Cardiac muscle cell (in vitro differentiated cells and primary cell): ENCODE measurements around the gene STARD10. TPM values are rescaled to one million over a fixed set of nuclear protein-coding genes. Genes with fewer than 3 reads are reported as not detected.
A peak's percentile ranks its signal among the peaks of the same experiment; 100 is the strongest.

Experiments
- DNase-seq, 2 donors: peaks; one replicate each; pipeline versions ENCODE4 v3.0.0 to v3.0.0-alpha.2; 2010 to 2017; ENCODE audit warnings: low read depth in 1 of 2, low spot score in 1 of 2
- H3K27ac ChIP-seq: fragments of 200-600 bp; sonication (generic); 2 replicates; pipeline ENCODE4 v1.5.1; 2016
- H3K27me3 ChIP-seq: fragments of 200-600 bp; sonication (generic); 2 replicates; pipeline ENCODE4 v1.6.0; 2016; ENCODE audit warnings: control low read depth
- H3K36me3 ChIP-seq: fragments of 200-600 bp; sonication (generic); 2 replicates; pipeline ENCODE4 v1.5.1; 2016; ENCODE audit warnings: control low read depth
- H3K4me1 ChIP-seq: fragments of 200-600 bp; sonication (generic); 2 replicates; pipeline ENCODE4 v1.8.1; 2017; ENCODE audit warnings: low read depth, mild to moderate bottlenecking, mixed run types
- H3K4me3 ChIP-seq: fragments of 200-600 bp; sonication (generic); 2 replicates; pipeline ENCODE4 v1.5.1; 2016; ENCODE audit warnings: mild to moderate bottlenecking
- H3K9me3 ChIP-seq: fragments of 200-600 bp; sonication (generic); 2 replicates; pipeline ENCODE4 v1.5.1; 2017; ENCODE audit warnings: low read depth, mild to moderate bottlenecking, control low read depth
- CTCF ChIP-seq: IDR thresholded peaks from 2 replicates; pipeline ENCODE4 v1.5.1; 2012; ENCODE audit warnings: low read depth, mild to moderate bottlenecking, low read length
- polyA plus RNA-seq: library from polyadenylated mRNA; unstranded; fragments of >200 nt; fragmentation: Nextera tagmentation; extraction: Ambion mirVana; gene quantifications from 2 replicates; pipeline ENCODE4 v1.2.1, GENCODE V29; 2016
- total RNA-seq: library from RNA; depleted of rRNA; stranded (reverse); fragments of >200 nt; gene quantifications from 2 replicates; pipeline ENCODE4 v1.2.3, GENCODE V29; 2016

STARD10 gene
- total and polyA plus RNA-seq, 2 experiments from 2014 or later = 91.4 to 101 TPM

DNA sequence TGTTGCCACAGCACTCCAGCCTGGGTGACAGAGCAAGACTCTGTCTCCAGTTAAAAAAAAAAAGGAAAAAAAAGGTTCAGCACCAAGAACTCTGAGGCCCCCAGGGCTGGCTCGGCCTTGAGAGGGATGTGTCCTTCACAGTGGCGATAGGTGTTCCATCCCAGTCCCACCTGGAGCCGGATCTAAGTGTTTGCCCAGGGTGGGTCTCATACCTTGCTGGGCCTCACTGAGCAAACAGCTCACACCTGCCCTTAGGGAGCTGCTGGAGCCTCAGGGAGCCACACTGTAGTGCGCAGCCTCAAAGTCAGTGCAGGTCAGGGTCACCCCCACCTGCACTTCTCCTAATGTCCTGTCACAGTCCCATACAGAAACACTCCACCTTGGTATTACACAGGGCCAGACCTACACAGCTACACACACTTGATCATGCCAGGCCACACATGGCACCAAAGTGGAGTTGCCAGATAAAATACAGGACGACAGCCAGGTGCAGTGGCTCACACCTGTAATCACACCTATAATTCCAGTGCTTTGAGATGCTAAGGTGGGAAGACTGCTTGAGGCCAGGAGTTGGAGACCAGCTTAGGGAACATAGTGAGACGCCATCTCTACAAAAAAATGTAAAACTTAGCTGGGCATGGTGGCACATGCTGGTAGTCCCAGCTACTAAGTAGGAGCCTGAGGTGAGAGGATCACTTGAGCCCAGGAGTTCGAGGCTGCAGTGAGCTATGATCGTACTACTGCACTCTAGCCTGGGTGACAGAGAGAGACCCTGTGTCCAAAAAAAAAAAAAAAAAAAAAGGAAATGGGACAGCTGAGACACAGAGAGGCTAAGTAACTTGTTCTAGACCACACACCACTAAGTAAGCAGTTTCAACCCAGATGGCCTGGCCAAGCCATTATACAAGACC lies 7.3 kb downstream of the STARD10 start:
- Histone ChIP-seq H3K4me1 (peaks cover 34% of the 10 kb centered on the region), H3K27ac (no peak overlapping the region), H3K9me3 (no peaks in the 10 kb centered on the region), H3K27me3 (no peaks in the 10 kb centered on the region), H3K4me3 (no peak overlapping the region), H3K36me3 (no peaks in the 10 kb centered on the region)
- no peak for TF ChIP-seq CTCF
- no peak for DNase-seq

GRCh38 chr11:72784662-72785061 lies 9.2 kb downstream of the STARD10 start:
- no peak for DNase-seq
- H3K4me1 ChIP-seq = peaks cover 25% of the 10 kb centered on the region
- H3K4me3 ChIP-seq = no peak overlapping the region
- no peaks in the 10 kb centered on the region for H3K9me3 ChIP-seq
- no peak overlapping the region for H3K27ac ChIP-seq
- no peak for TF ChIP-seq CTCF
- no peaks in the 10 kb centered on the region for H3K36me3 ChIP-seq
- no peaks in the 10 kb centered on the region for H3K27me3 ChIP-seq

- Histone ChIP-seq H3K27ac (no peak overlapping the region), H3K36me3 (no peaks in the 10 kb centered on the region), H3K4me1 (peaks cover 18% of the 10 kb centered on the region), H3K4me3 (no peak overlapping the region), H3K9me3 (no peaks in the 10 kb centered on the region), H3K27me3 (no peaks in the 10 kb centered on the region)
- no peak for TF ChIP-seq CTCF
- no peak for DNase-seq
Observed at GRCh38 chr11:72783144-72783905, 10.5 kb downstream of the STARD10 start.

DNA sequence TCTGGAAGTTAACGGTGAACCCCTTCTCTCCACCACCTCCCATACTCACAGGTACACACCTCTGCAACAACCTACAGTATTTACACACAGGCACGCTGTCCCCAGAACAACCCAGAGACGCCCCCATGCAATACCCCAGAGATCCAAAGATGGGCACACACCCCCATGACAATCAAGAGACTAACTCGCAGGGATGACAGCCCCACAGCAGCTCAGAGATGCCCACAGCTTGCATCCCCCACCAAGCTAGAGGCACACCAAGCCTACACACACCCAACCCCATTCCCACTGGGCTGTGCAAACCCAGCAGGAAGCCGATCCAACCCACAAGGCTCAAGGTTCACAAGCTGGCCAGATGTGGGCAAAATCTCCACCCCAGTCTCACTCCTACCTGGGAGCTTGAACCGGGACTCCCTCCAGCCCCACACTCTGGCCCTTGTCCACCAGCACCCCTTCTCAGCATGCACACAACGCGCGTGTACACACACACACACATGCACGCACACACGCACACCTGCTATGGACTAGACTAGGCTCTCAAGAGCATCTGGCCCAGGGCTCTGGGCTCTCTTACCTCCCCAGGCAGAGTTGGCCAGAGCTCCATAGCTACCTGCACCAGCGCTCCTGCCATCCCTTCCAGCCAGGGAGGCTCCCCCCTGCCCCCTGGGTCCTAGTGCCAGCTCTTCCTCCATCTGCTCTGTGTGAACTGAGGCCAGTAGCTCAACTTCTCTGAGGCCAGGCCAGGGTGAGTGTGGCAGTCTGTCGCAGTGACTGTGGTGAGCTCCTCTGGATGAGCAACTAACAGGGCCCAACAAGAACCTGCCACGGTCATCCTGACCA lies 11.5 kb downstream of the STARD10 start:
- Histone ChIP-seq H3K36me3 (no peaks in the 10 kb centered on the region), H3K4me3 (peak overlapping the region; percentile 75), H3K27ac (no peak overlapping the region), H3K9me3 (no peaks in the 10 kb centered on the region), H3K4me1 (peaks cover 12% of the 10 kb centered on the region), H3K27me3 (no peaks in the 10 kb centered on the region)
- no peak for TF ChIP-seq CTCF
- DNase-seq = peak in 1 of 2 donors; percentile 20
